HG03159 (cell line): ENCODE data around the gene IL22RA1.

ENCODE experiments used
- ATAC-seq: cut with Tn5 transposase; IDR thresholded peaks from one replicate; pipeline ENCODE4 v1.9.1; 2021; ENCODE audit warnings: mild to moderate bottlenecking, moderate library complexity; ENCODE audit not compliant: unreplicated experiment

Gene IL22RA1

DNA sequence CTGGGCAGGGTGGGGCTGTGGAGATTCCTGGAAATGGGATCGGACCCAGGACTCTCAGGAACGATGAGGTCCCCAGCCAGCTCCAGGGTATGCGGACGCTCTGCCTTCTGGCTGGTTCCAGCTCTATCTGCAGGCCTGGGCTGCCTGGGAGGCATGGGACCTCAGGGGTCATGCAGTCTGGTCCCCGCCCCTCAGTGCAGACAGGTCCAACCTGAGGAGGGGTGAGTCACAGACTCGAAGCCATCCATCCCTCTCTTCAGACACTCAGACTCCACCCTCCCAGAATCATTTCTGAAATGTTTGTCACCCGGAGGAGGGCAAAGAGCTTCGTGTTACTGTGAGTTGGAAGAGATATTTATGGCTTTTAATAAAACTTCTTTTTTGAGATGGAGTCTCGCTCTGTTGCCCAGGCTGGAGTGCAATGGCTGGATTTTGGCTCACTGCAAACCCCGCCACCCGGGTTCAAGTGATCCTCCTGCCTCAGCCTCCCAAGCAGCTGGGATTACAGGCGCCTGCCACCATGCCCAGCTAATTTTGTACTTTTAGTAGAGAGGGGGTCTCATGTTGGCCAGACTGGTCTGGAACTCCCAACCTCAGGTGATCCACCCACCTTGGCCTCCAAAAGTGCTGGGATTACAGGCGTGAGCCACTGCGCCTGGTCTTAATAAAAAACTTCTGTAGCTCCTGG lies 25.1 kb downstream of the IL22RA1 start:
- ATAC-seq = no peak

DNA sequence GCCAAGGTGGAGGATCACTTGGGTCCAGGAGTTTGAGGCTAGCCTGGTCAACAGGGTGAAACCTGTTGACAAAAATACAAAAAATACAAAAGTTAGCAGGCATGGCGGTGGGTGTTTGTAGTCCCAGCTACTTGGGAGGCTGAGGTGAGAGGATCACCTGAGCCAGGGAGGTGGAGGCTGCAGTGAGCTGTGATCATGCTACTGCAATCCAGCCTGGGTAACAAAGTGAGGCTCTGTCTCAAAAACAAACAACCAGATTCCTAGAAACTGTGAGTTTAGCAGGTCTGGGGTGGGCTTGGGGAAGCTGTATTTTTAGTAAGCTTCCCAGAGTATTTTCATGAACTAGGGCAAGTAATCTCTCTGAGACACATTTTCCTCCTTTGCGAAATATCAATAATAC lies 25.8 kb downstream of the IL22RA1 start:
- no peak for ATAC-seq

DNA sequence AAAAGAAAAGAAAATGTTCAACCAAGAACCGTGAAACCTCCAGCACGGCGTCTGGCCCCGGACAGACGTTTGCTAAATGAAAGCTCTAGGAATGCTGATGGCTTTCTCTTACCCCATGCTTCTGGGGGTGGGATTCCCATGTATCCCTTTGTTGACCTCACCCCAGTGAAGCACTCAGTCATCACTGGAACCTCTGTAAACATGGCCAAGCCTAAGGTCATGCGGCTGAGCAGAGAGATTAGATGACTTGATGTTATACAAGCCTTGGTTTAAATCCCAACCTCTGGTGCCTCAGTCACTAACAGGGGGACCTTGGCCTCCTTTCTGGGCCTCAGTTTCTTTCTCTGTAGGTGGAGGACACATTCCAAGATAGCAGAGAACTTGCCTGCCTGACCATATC lies 28.2 kb downstream of the IL22RA1 start:
- no peak for ATAC-seq

DNA sequence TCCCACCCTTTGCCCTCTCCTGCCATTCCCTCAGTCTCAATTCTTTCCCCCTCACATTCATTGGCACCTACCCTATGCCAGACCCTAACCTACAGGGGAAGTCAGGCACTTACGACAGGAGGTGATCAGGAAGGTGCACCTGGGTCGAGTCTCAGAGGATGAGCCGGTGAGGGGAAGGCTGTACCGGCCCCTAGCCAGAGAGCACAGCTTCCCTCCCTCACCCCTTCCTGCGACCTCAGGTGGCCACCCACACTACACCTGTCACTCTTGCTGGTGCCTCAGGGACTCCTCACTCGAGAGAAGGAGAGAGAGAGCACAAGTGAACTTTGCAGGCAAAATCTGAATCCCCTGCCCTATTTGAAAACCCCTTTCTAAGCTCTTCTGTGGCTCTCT lies 29.3 kb downstream of the IL22RA1 start:
- ATAC-seq = no peak

DNA sequence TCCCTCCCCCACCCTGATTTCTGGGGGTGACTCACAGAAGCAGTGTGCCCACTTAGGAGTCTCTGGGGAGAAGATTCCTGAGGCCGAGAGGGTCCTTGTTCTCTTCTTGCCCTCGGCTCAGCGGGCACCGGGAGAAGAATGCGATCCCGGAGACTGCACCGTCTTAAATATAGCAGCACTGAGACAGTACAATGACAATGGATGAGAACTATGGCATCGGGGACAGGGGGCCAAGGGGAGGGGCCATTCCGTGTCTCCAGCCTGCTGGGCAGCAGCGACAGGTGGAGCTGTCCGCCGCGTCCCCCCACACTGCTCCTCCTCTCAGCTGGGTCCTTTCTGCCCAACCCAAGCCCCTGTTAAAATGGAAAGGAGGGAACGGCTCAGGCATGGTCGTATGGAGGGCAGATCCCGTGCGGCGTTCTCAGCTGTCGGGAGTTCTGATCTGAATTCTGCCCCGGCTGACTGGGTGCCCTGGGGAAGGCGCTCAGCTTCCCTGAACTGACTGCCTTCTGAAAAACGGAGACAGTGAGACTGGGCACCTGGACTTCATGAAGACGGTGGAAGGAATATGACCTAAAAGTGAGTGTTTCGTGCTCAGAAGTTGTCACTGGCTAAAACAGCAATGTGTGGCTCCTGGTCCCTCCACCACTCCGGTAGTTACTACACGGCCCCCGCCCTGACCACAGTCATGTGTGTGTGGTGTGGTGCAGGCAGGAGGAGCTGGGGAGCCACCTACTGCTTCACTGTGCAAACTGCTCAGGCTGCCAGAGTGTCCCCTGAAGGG lies 30.8 kb downstream of the IL22RA1 start, which contains the start of gene MYOM3:
MYOM3 (minus strand) TSS at position 140 of the 784 bp plus-strand sequence. CDS start 3,499 bp downstream, outside the sequence.
- no peak for ATAC-seq

DNA sequence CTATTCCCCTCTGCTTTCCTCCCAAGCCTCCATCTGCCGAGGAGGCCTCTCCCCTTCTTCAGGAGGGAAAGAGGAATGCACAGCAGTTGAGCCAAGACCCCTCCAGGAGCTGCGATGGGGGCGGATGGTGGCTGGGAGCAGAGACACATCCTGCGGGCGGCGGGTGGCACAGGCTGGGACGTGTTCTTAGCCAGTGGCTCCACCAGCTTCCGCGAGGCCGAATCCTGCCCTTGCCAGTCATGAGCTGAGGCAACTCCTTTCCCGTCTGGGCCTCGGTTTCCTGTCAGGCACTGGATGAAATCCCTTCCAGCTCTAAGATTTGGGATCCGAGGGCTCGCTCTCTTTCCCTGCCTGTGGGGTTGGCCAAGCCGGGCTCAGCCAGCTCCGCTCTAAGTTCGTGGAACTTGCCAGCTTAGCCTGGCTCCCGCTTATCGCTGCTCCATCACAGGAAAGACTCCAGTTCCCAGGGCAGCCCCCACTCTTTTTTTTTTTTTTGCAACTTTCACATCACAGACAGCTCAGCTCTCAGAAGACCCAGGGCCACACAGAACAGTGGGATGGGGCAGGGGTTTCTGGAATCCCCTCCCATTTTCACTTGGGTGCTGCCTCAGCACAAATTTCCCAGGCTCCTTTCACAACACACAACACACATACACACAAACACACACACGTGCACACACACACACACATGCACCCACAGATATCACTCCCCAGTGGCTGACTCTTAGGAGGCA lies 31.5 kb downstream of the IL22RA1 start:
- no peak for ATAC-seq

DNA sequence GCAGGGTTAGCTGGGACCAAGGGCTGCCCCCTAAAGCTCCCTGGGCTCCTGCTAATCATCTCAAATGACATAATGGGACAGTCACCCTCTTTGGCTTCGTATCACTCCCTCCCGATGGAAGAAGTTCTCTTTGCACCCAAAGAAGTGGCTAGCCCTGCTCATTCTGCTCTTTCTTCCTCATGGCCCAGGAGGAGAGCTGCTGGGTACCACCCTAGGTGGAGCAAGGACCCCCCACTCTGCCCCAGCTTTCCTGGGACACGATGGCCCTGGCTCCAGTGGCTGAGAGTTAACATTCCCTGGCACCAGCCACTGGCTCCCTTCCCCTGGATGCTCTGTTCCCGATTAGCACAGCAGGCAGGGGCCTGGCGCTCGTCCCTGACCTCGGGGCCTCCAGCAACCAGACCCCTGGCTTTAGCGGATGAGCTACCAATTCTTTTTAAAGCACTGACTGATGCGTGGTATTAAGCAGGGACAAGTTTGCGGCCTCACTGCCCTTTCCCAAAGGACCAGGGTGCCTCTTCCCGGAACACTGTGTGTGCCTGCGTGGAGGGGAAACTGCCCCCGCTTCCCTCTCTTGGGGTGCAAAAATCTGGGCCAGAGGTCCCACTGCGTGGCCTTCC lies 32.2 kb downstream of the IL22RA1 start:
- ATAC-seq = no peak

DNA sequence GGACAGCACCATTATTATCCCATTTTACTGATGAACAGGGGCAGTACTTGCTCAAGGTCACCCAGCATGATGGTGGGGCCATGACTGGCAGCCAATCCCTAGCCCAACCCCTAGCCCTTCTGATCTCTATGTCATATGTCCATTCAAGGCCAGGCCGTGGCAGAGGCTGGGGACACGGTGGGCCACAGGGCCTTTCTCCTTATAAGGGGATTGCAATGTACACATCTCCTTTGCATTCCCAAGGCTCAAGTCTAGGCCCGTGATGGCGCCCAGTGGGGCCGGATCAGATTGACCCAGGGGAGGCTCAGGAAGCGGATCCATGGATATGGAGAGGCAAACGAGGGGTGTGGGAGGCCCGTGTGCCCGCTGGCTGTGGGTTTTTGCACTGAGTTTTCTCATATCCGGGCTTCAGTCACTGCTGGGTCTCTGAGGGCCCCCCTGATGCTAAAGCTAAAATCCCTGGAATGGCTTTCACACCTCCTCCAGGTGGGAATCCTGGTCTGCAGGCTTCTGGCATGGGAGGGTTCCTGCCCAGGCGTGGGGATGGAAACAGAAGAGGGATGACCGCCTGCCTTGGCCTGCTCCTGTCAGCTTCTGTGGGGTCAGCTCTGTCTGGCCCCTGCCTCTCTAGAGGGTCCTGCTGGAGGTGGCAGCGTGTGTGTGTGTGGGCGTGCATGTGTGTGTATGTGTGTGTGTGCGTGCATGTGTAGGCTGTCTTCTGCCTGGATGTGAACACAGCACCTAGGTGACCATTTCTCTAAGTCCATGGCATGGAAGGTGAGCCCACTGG lies 33.1 kb downstream of the IL22RA1 start:
- no peak for ATAC-seq

DNA sequence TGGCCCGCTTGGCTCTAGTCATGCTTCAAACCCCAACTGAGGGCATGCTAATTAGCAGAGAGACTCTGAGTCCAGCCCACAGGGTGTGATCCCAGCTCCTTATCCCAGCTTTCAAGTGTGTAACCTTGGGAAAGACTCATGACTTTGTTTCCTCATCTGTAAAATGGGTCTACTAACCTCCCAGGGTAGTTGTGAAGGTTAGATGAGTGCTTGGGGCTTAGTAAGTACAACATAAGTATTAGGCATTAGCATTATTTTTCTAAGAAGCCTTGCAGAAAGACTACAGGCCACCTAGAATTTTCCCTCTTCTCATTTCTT lies 33.8 kb downstream of the IL22RA1 start:
- ATAC-seq = no peak

DNA sequence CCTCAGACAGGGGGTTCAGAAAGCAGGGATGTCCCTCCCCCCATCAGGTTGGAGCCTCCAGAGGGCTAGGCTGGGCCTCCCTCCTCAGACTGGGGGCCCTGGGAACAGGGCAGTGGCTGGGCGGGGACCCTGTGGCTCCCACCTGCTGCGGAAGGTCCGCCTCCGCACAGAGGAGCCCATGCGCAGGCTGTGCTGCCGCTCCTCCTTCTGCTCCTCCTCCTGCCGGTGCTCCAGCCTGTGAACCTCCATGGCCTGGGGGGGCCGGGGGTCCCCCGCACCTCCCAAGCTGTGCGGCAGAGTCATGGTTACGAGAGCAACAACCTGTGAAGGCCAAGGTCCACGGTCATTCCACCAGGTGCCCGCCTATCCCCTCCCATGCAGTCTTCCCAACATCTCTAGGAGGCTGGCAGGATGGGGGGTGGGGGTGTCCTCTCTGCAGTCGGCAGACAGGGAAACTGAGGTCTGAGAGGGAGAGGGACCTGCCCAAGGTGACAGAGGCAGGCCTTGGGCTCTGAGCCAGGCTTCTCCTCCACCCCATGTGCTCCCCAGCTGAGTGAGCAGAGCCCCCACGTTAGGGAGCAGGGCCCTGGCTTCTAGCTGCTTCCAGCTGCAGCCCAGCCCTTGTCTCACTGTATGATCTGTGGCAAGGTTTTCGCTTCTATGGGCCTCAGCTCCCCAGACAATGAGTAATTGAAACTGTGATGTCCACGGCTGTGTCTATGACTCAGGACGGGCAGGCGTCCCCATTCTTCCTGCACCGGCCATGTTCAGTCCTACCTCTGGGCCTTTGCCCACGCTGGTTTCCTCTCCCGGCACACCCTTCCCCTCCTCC lies 34.4 kb downstream of the IL22RA1 start:
- ATAC-seq = no peak

DNA sequence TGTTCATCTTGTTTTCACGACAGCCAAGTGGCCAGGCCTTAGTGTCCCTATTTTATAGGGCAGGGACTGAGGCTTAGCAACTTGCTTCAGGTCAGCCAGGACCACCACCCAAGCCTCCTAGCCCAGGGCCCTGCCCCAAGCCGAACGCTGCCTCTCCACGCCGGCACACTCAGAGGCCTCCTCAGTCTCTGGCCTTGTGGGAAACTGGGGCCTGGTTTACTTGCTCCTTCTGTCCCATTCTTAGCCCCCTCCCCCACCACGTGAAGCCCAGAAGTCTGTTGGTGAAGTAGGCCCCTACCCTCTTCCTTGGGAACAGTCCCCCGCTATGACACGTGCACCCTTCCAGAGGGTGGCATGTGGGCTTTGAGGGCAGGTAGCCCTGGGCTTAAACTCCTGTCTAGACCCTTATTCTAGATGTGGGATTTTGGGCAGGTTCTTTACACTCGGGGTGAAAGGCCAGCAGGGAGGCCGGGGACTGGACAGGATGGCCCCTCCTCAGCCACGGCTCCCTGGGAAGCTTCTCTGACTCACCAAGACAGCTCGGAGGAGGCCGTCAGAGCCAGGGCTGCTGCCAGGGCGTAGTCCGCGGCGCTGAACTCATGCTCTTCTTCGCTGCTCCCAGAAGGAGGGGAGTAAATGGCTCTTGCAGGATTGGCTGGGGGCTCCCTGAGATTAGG lies 35.3 kb downstream of the IL22RA1 start:
- no peak for ATAC-seq

DNA sequence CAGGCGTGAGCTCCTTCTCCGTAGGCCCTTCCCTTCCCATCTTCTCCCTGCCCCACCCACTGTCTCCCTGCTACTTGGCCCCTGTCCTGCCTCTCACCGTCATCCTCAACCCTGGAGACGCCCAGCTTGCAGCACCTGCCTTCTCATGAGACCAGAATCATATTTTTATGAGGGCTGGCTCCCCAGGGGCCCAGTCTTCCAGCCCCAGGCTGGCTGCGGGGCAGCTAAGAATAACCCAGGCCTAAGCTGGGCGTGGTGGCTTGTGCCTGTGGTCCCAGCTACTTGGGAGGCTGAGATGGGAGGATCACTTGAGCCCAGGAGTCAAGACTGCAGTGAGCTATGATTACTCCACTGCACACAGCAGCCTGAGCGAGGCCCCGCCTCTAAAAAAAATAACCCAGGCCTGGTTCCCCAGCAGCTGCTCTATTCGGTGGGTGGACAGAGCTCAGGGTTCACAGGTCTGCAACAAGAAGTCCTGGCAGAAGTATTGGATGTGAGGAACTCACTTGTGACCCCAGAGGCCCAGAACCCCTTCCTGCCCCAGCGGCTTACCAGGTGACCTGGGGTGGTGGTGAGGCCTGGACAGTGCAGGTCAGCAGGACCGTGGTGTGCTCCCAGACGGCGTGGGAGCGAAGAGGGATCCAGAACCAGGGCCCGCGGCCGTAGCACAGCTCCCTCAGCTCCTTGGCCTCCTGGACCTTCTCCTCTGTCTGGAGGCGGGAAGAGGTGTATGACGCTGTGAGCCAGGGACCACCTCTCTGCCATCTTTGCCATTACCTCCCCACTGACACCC lies 37.4 kb downstream of the IL22RA1 start:
- ATAC-seq = no peak

DNA sequence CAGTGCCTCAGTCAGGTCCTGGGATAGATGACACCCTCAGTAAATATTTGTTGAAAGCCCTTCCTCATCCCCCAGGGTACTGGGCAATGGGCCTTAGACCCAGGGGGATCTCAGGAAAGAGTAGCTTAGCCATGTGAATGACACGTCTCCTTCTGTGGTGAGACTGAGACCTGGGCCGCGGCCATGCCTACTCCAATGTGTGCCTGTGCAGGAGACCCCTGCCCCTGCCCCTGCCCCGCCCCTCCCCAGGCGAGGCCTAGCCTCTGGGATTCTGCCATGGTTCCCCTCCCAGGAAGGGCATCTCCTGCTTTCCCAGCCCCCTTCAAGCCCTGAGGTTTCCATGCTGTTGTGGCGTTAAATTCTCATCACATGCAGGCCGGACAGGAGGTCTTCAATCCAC lies 38.1 kb downstream of the IL22RA1 start:
- ATAC-seq = no peak

DNA sequence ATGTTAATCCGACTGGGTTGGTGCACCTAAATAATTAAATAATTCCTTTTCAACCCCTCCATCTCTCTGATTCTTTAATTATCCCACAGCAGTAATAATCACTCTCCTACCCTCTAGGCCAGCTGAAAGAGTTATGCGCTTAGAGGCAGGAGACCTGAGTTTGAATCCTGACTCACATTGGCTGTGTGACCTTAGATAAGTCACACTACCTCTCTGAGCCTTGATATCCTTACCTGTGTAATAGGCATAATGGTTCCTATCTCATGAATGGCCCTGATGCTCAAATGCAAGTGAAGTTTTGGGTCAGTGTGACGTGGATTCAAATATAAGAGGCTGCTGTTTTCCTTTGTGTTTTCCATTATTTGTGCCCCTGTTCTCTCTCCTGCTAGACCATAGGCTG lies 39.1 kb downstream of the IL22RA1 start:
- ATAC-seq = no peak

DNA sequence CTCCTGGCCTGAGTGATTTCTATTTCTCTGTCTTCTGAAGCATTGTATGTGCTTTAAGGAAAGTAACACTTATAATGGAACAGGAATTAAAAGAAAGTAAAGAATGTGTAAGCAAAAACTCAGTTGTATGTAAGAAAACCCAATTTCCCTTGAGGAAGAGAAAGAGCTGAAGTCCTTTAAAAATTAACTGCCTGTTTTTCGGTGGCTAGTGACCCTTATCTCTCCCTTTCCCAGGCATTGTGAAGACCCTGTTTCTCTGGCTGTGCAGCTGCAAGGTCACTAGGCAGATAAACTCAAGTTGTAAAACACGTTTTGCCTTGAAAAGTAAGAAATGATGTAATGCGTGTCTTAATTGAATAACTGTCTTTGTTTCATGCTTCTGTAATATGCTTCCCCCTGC lies 39.5 kb downstream of the IL22RA1 start:
- ATAC-seq = no peak

DNA sequence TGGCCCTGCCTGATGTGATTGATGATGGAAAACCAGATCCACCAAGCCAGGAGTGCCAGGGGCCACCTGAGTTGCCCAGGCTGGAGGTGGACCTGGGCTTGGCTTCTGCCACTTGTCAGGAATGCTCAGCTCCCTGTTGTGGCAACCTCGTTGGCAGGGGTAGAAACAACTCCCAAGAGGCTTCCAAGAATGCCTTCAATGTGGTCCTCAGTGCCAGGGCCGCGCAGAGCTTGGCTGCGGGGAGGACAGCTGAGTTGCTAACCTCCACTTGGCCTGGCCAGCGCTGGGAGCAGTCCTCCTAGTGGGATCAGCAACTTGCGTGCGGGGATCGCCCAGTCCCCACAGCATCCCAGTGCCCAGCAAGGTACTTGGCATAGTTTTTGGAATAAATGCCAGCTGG lies 40.0 kb downstream of the IL22RA1 start:
- ATAC-seq = no peak

DNA sequence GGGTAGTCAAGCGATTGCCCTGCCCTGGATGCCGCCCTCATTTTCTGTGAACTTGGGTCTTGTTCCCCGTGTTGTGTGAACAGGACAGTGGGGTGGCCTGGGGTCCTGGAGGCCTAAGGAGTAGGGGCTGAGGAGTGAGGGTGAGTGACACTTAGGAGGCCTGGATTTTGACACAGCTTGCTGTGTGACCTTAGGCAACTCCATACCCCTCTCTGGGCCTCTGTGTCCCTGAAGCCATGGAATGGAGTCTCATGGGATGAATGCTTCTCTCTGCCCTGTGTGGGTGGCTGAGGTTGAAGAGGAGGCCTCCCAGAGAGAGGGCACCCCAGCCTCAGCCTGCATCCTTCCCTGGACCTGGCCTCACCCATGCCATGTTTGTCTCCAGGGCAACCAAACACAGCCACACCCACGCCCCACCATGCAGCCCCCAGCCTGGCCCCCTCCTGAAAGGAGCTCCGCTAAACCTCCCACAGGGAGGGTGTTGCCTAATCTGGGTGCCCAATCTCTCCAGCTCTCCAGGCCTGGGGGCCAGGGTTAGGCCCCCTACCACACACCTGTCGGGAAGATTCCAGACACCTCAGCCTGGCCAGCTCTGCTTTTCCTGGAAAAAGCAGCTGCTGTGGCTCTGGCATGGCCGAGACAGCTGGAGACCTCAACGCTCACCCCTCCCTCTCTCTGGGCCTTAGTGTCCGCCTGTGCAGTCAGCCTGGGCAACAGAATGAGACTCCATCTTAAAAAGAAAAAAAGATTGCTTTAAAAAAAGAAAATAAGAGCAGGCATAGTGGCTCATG lies 40.9 kb downstream of the IL22RA1 start:
- ATAC-seq = no peak
